ENCODE measurements around the gene KIF5A. TPM values are rescaled to one million over a fixed set of nuclear protein-coding genes. Genes with fewer than 3 reads are reported as not detected.

The KIF5A gene
- total and polyA plus RNA-seq, 2 of the 4 experiments (the other 2 are of a cell fraction) = 0.15 to 0.18 TPM

DNA sequence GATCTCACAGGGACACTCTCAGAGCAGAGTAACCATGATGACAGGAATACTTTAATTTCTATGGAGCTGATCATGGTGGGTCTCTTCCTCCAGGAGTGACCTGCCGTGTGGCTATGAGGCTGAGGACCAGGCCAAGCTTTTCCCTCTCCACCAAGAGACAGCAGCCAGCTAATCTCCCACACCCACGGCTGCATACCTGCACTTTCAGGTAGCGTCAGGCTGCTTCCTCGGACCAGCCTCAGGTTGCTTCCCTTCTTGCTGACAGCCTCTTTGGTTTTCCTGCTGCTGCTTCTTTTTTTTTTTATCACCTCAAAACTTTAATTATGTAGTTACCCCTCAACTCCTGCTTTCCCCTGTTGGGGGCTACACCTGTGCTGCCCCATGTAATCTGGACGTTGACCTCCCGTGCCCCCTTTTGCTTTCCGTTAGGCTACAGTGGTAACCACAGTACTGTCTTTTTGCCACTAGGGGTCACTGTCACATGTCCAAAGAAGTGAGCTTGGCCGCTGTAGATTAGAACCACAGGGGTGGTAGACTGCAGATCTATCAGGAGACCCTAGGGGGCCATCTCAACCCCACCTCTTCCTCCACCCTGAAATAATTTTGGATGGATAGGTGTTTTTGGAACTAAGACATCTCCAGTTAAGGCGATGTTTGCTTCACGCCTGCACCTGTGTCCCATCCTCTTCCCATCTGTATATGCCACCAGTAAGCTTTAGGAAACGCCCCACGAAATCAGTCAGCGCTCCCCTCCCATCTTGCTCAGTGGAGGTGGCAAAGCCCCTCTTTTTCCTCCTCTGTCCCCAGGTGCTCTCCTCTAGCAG is 33.4 kb downstream of the KIF5A start:
- H2AK5ac ChIP-seq (ENCODE audit: low read depth, low read length) = no peak overlapping the region
- no peaks in the 10 kb centered on the region for H3K9me3 ChIP-seq (ENCODE audit: control insufficient read depth, insufficient read depth, low read length)
- H3K14ac ChIP-seq (replicated peaks; ENCODE audit: low read depth, low read length) = no peak overlapping the region
- H3K27me3 ChIP-seq (ENCODE audit: control insufficient read depth, insufficient read depth, low read length) = peaks cover 36% of the 10 kb centered on the region
- H3K4me2 ChIP-seq (ENCODE audit: low read depth, low read length) = no peak overlapping the region
- H3K79me1 ChIP-seq (ENCODE audit: low read depth in 1 of 2, low read length in 2 of 2) = no peaks in the 10 kb centered on the region
- DNase-seq (peak; percentile 81), ATAC-seq (ENCODE audit: low read depth) (peak; percentile 100)
- H3K9me1 ChIP-seq (ENCODE audit: insufficient read depth, low read length) = no peaks in the 10 kb centered on the region
- no peak overlapping the region for H3K56ac ChIP-seq (ENCODE audit: extremely low read depth, insufficient read depth, low read length)
- ChIA-PET POLR2A (ENCODE audit: unreplicated experiment) (interaction anchor here (0.6 kb wide), 1 partner anchor 46 kb away, joined by 4 read pairs; no protein-coding TSS in a partner anchor), CTCF (interaction anchor here (0.5 to 2.0 kb wide), 22 partner anchors 8 to 154 kb away, joined by 3 to 11 read pairs (median 3); partner anchors contain the start of genes ARHGEF25, B4GALNT1 and OS9)
- H3K36me3 ChIP-seq (ENCODE audit: control insufficient read depth, insufficient read depth, low read length) = no peaks in the 10 kb centered on the region
- H2BK5ac ChIP-seq (ENCODE audit: low read depth, low read length, poor library complexity, severe bottlenecking) = no peak overlapping the region
- no peak overlapping the region for H3K9ac ChIP-seq (ENCODE audit: low read depth, low read length)
- H2BK15ac ChIP-seq (ENCODE audit: low read depth, low read length) = no peak overlapping the region
- no peaks in the 10 kb centered on the region for H4K20me1 ChIP-seq (ENCODE audit: insufficient read depth, low read length)
- no peak overlapping the region for H4K8ac ChIP-seq (ENCODE audit: low read depth in 2 of 2, low read length in 2 of 2)
- H4K5ac ChIP-seq (ENCODE audit: low read depth, low read length) = no peak overlapping the region
- H2AK9ac ChIP-seq (replicated peaks; ENCODE audit: low read depth, low read length, poor library complexity) = peak overlapping the region; percentile 66
- no peak overlapping the region for H3K23ac ChIP-seq (ENCODE audit: low read depth, low read length)
- H2BK20ac ChIP-seq (ENCODE audit: low read depth, low read length) = no peak overlapping the region
- no peak overlapping the region for H3K27ac ChIP-seq (ENCODE audit: insufficient read depth, low read length)
- H2BK120ac ChIP-seq (ENCODE audit: low read depth, low read length) = no peak overlapping the region
- dilution Hi-C loops (cut with HindIII; ENCODE audit: low sequenced_read_pairs, unreplicated experiment) (no loop called here), intact Hi-C loops (cut with micrococcal nuclease) (loop anchor here (1.0 to 5.0 kb wide), 4 partner anchors 38 to 154 kb away; partner anchors contain the start of genes AGAP2 and B4GALNT1), in situ Hi-C loops (cut with MboI; ENCODE audit: low sequenced_read_pairs) (loop anchor here (5.0 to 10.0 kb wide), 2 partner anchors 39 to 152 kb away; partner anchors contain the start of gene AGAP2)
- H3K18ac ChIP-seq (ENCODE audit: low read depth, low read length) = no peak overlapping the region
- no peaks in the 10 kb centered on the region for H3K4me1 ChIP-seq (ENCODE audit: control insufficient read depth, insufficient read depth, low read length)
- no peak overlapping the region for H3K4ac ChIP-seq (ENCODE audit: low read depth, low read length)
- no peak overlapping the region for H3K4me3 ChIP-seq (ENCODE audit: insufficient read depth, low read depth, low read length)
- 0% methylated on average over 4 of the region's 13 CpGs; no CpG with 5 or more reads in 1 of the 2 experiments for WGBS, 2 experiments (ENCODE audit: extremely low coverage in 2 of 2, insufficient read length in 1 of 2)
- BruUV-seq (replicated peaks) = no TSS peak
- peak overlapping the region; percentile 83 for H2AFZ ChIP-seq (replicated peaks; ENCODE audit: low read length, poor library complexity)
- no peak overlapping the region for H4K91ac ChIP-seq (ENCODE audit: insufficient read depth, low read depth, low read length)
- TF ChIP-seq CHD1 (IDR thresholded peaks at IDR 0.05; ENCODE audit: low read depth, low read length) (no peak), RCOR1 (IDR thresholded peaks at IDR 0.05; ENCODE audit: insufficient replicate concordance, low read length) (no peak), RFX5 (IDR thresholded peaks at IDR 0.05; ENCODE audit: low read depth, low read length) (no peak), SMC3 (IDR thresholded peaks at IDR 0.05; ENCODE audit: low read depth, low read length) (peak; percentile 81), ELK1 (IDR thresholded peaks at IDR 0.05; ENCODE audit: borderline replicate concordance, low read depth, low read length) (no peak), MXI1 (IDR thresholded peaks at IDR 0.05; ENCODE audit: borderline replicate concordance, low read depth, low read length) (no peak), FOS (IDR thresholded peaks at IDR 0.05; ENCODE audit: low read depth, low read length) (no peak), USF2 (IDR thresholded peaks at IDR 0.05; ENCODE audit: low read depth, low read length) (peak; percentile 8; the same call in 1 of the 2 replicates), MAZ (IDR thresholded peaks at IDR 0.05; ENCODE audit: borderline replicate concordance, low read depth, low read length) (no peak), BHLHE40 (IDR thresholded peaks at IDR 0.05; ENCODE audit: low read depth, low read length) (no peak), NFE2L2 (IDR thresholded peaks at IDR 0.05; ENCODE audit: low read depth, low read length) (no peak), POLR2A (IDR thresholded peaks at IDR 0.05; ENCODE audit: low read depth, low read length) (no peak), MAFK (IDR thresholded peaks at IDR 0.05; ENCODE audit: low read depth, low read length) (no peak)
- TF ChIP-seq, protein P1, sequence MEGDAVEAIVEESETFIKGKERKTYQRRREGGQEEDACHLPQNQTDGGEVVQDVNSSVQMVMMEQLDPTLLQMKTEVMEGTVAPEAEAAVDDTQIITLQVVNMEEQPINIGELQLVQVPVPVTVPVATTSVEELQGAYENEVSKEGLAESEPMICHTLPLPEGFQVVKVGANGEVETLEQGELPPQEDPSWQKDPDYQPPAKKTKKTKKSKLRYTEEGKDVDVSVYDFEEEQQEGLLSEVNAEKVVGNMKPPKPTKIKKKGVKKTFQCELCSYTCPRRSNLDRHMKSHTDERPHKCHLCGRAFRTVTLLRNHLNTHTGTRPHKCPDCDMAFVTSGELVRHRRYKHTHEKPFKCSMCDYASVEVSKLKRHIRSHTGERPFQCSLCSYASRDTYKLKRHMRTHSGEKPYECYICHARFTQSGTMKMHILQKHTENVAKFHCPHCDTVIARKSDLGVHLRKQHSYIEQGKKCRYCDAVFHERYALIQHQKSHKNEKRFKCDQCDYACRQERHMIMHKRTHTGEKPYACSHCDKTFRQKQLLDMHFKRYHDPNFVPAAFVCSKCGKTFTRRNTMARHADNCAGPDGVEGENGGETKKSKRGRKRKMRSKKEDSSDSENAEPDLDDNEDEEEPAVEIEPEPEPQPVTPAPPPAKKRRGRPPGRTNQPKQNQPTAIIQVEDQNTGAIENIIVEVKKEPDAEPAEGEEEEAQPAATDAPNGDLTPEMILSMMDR (conservative IDR thresholded peaks at IDR 0.05; ENCODE audit: low read depth, low read length) = peak; percentile 99
